Hepatic stellate cell (primary cell): Measurements from ENCODE around the gene DPP10.
"Not testable (repeated sequence)": the region's sequence is repeated elsewhere in the genome, so short reads cannot be mapped to it uniquely, and the experiment has no call there.

Experiments used
- DNase-seq: peaks from one replicate; pipeline ENCODE4 v3.0.0; 2011; ENCODE audit warnings: low spot score

DPP10 gene

DNA sequence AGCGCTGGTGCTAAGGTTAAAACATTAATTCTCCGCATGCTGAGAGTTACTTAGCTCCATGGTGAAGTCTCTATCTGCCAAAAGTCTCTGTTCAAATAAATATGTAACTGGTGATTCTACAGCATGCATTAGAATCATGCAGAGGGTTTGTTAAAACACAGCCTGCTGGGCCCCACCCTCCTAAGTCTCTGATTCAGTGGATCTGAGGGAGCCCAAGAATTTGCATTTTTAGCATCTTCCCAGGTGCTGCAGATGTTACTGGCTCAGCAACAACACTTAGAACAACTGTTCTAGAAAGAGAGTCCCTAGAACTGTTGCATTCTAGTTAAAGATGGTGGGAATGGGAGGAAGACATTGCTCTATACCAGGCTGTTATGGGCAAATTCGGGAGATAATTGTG lies 73.4 kb downstream of the DPP10 start:
- DNase-seq = no peak

DNA sequence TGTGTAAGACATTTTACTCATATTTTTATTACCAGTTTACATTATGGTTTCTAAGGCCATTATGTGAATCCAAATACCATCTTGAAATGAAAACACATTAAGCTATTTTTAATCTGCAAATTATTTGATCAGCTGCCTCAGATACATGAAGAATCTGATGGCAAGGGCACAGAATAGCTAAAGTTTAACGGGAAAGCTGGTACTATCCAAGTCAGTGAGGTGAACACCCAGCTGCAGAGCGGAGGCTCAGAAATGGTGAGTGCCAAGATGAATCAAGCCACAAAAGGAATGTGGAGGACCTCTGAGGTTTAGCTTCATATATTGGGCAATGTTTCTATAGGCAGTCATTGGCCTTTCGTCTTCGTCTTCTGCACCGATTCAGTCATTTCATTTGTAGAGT lies 75.1 kb downstream of the DPP10 start:
- DNase-seq = no peak

DNA sequence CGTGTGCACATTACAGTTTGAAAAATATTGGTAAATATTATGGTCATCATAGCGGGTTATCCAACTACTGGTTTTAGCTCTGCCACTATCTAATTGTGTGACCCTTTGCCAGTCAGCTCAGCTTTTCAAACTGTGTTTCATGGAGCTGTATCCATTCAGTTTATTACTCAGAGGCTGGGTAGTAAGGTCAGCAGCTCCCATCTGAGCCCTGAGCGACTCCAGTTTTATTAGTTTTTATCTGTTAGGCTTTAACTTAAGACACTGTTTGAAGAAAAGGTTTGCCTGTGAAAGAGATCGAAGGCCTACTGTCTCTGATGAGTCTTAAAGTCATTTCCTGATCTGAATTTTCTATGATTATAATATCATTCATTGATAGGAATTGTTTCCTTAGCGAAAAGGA lies 76.3 kb downstream of the DPP10 start:
- DNase-seq = no peak

DNA sequence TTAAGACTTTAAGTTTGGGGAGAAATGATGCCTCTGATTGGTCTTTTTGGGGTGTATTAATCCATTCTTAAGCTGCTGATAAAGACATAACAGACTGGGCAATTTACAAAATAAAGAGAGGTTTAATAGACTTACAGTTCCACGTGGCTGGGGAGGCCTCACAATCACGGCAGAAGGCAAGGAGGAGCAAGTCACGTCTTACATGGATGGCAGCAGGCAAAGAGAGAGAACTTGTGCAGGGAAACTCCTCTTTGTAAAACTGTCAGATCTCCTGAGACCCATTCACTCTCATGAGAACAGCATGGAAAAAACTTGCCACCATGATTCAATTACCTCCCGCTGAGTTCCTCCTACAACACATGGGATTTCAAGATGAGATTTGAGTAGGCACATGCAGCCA lies 80.2 kb downstream of the DPP10 start:
- not testable (repeated sequence) for DNase-seq

DNA sequence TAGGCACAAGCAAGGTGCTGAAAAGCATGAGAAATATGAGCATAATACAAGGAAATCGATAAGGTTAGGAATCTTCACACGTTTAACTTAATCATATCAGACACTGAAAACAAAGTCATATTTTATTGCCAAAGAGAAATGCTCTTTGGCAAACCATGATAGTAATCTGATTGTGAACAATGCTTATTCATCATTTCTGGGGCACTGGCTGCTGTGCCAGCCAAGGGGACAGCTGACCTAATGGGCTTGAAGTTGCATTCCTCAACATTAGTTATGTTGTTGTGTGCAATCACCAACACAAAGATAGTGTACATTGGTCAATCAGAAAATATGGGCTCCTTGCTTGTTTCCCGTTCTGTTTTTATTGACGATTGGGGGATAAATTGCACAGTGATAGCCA lies 83.5 kb downstream of the DPP10 start:
- no peak for DNase-seq

DNA sequence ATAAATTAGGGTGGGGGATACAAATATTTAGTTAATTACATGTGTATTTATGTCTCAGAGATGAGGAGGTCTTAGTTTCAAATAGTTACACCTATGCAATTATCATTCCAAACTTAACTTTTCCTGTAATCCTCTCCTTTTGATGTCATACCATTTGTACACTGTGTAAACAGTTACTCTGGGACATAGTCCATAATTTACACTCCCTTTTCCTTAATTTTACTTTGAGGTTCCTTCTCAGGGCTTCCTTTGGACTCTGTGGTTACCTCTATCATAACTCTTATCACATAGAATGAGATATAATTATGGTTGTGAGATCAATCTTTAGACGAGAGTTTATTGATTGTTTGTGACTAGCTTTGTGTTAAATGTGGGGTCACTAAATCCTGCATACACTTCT lies 84.4 kb downstream of the DPP10 start:
- no peak for DNase-seq

DNA sequence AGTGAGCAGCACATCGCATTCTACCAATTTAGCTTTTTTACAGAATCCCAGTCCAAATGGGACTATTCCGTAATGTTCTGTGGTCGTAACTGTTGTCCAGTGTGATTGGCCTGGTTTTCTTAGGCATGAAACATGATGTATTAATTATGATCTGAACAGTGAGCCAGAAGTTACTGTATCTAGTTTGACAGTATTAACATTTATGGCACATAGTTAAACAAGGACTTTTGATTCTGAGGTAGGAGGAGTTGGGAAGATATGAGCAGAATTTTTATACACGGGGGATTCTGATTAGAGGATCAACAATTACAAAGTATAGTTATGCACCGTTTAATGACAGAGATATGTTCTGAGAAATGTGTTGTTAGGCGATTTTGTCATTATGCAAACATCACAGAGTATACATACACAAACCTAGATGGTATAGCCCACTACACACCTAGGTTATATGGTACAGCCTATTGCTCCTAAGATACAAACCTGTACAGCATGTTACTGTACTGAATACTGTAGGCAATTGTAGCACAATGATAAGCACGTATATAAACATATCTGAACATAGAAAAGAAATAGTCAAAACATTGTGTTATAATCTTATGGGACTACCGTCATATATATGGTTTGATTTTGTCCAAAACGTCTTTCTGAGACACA lies 85.0 kb downstream of the DPP10 start:
- no peak for DNase-seq

DNA sequence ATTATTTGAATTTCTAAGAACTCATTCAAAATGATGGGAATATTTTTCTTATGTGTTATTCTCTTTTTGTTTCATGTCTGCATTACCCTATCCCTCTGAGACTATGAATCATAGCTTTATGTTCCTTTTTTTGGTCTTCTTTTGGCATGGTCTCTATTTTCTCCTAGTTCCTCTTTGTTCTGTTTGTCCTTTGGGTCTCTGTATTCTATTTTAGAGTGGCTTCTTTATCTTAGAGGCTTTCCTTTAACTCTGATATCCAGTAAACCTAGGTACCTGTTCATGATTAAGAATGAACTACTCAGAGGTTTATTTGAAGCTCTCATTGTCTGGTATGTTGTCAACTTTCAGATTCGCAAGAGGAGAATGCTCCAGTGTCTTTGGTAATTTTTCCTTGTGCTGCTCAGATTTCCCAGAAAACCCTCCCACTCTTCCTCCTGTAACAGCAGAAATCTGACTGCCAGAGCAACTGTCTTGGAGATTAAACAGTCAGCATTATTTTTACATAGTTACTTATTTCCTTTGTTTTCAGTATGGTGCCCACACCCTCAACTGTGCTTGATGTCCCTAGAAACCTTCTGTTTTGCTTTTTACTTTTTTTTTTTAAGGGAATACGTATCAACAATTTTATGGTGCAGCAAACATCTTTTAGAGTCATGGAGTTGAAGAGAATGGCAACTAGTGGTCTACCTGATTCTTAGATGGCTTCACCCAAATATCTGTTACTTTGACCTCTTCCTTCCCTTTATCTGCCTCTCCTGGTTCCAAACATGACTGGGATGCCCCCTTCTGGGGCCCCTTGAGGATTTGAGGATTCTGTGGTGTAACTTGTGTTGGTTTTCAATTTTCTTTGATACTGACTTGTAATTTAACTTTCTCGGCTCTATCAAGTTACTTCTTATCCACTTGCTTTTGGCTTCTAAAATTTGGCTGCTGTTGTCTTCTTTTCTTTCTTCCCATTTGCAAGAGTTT lies 92.0 kb downstream of the DPP10 start:
- no peak for DNase-seq

DNA sequence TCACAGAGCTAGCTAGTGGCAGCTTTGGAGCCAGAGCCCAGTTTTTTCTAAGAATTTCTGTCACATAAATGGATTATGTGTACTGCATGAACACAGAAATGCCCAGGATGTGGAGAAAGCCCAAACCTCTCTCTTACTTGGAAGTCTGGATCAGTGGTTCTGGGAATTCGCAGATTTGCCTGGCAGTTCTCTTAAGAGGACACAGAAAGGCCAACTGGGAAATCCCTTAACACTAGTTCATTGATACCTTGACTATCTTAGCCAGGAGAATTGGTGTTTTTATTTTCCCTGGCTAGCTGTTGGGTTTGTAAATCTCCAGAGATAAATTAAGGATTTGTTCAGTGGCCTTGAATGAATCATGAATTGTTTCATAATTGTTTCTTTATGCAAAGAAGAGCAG lies 95.3 kb downstream of the DPP10 start:
- DNase-seq = no peak

DNA sequence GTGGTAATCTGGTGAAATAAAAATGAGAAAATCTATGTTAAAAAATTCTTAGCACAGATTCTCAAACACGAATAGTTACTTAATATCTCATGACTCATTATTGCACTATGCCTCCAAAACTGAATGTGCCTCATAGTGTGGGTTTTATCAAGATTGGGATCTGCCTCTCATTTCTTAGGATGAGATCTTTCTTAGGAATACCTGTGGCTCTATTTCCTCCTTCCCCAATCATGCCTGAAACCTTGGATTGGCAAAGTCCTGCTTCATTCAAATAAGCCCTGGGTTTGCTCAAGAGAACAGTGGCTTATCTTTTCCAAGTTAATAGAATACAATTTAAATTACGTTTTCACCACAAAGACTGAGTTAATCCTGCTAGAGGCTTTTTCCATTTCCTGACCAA lies 100.3 kb downstream of the DPP10 start:
- no peak for DNase-seq

DNA sequence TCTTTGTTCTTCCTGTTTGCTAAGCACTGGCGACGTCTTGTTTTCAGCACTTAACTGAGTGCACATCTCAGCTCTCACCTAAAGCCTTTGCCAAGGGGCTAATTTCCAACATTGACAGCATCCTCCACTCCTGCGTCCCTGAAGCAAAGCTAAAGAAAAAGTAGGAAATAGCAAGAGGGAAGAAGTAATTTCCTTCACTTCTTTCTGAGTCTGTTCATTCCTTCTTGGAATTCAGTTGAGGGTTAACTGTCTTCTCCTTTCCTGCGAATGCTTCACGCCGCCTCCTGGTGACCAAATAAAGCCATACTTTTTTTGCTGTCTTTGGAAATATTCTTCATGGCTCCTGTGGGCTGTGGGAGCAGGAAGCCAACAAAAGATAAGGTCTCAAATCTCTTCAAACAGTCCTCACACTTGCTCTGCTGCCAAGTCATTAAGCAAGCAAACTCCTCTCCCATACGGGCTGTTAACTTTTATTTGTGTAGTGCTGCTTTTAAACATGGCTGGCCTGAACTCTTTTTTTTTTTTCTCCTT lies 100.9 kb downstream of the DPP10 start:
- no peak for DNase-seq

DNA sequence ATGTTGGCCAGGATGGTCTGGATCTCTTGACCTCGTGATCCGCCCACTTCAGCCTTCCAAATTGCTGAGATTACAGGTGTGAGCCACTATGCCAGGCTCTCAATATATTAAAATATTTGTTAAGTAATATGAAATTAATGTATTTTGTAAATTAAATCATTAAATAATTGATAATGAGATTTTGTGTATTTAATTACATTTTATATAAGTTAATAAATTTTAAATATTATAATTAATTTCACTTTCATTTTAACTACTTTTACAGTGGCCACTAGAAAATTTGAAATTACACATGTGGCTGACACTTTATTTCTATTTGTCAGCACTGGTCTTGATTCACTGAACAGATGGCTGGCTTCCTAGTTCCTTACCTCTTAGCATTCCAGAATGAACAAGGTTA lies 102.6 kb downstream of the DPP10 start:
- DNase-seq = no peak

DNA sequence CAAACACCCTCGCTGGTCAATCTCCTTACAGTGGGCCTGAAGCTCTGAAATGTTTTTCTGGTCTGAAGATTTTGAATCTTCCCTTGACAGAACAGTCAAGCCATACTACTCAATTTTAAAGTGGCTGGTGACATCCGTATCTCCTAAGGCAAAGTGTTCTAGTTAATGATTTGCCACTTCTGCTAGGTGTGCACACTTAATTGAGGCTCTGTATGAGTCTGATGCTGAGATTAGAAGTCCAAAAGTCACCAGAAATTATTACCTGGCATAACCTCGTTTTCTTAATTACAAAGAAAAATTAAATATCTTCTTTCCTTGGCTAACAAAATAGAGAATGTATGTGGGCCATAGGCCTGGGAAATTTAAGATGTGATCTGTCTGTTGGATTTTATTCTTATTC lies 104.1 kb downstream of the DPP10 start:
- no peak for DNase-seq

DNA sequence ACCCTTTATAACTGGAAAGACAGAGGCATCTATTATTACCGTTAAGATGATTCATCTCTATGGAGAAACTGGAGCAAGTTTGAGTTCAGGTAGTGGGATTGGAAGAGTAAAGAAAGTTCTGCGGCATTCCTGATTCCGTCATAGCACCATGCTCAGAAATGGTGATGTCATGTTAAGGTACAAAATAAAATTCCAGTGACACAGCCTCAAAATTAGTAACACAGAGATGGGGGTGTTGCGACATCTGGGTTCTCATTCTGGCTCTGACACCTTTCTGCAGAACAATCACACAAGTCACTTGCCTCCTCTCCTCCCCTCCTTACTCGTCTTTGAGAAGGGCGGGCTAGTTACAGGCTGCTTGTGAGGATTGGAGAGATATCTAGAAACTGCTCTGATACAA lies 105.7 kb downstream of the DPP10 start:
- no peak for DNase-seq

DNA sequence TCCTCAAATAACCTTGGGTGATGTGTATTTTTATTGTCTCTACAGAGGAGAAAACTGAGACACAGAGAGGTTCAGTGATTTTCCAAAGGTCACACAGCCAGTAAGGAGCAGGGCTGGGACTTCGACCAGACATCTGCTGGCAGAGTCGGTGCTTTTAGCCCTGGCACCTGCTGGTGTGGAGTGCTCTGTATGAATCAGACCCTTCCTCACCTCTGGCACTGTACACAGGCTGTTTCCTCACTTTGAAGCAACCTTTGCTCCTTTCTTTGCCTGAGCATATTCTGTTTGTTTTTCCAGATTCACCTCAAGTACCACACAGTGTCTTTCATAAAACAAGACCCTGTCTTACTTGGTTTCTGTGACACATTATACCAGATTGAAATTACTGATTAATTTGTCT lies 107.9 kb downstream of the DPP10 start:
- no peak for DNase-seq

DNA sequence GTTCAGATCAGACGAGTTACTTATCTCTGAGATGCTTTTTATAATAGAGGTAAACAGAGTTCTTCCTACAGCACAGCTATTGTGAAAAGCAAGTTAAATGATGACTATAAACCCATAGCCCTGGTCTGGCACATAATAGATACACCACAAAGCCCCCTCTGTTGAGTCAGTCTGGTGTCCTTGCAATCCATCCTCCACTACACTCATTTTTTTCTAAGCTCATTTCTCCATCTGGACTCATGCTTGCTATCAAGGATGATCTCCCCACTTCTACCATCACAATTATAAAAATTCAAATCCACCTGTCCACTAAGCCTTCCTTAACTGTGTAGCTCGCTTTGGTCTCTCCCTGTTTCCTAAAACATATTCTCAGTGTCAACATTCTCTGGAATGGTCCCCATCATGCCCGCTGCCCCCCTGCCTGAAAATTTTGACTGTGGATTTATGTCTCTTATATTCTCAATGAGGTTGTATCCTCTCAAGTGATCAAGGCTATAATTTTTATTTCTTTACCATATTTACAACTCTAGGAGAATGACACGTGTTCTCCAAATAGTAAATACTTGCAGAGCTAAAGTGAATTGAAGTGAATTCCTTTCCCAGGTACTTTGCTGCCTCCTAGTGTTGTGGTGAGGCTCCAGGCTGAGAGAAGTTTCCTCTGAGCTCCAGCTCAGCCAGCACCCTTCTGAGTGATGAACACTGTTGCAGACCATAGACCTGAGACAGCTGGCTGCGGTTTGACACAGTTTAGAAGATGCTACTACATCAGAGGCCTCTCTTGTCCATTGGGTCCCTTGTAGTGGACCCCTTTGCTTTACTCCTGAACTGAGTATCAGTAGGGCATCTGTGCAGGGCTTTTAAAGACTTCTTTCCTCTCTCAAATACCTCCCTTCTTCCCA lies 108.7 kb downstream of the DPP10 start:
- peak; percentile 24 for DNase-seq

DNA sequence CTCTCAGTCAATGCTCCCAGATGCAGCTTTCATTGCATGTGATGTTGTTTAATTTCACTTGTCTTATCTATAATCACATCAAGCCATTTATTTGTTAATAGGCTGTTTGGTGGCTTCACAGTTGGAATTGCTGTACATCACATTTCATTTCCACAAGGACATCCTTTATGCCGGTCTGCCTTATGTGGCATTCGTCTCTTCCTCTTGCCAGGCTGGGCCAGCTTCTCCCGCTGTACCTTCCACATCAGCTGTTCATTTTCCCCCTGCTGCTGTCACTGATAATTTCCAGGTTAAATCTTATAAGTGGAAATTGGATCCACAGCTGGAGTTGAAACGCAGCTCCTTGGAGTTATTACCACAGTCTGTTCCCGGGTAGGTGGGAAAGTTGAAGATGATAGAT lies 110.6 kb downstream of the DPP10 start:
- no peak for DNase-seq

DNA sequence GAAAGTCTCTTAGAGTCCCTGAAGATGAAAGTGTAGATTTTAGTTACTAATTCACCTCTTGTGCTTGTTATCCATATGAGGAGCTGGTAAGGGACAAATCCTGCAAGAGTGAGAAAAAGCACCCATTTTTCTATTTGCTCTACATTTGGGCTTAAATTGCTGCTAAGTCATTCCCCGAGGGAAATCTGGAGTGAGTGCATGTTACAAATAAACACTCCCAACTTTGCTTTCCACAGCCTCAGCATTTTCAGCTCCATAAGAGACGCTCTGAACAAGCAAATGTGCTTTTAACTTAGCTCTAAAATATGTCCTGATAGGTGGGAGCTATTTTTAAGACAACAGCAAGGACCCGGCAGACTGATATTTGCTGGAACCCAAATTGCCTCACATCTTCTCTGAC lies 126.7 kb downstream of the DPP10 start:
- no peak for DNase-seq

DNA sequence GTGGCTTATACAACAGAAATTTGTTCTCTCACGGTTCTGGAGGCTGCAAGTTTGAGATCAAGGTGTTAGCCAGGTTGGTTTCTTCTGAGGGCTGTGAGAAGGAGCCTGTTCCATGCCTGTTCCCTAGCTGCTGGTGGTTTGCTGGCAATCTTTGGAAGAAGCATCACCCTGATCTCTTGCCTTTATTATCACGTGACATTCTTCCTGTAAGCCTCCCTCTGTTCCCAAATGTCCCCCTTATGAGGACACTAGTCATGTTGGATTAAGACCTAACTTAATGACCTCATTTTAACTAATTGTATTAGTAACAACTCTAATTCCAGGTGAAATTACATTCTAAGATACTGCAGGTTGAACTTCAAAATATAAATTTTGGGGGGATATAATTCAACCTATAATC lies 135.2 kb downstream of the DPP10 start:
- no peak for DNase-seq

DNA sequence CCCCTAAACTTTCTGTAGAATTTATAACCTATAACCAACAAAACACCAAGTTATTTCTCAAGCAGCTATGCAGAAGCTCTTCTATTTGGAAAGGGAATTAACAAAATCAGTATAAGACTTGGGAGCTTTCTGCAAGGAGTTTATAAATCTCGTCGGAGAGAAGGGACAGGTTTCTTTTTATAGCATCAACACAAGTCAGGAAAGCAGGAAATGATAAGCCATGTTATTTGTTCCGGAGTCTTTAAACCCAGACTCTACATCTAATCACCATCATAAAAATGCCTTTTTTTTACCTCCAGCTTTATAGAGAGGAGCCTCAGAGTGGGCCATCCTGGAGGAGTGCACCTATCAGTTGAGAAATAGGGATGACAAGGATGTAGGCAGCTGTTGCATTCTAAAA lies 137.1 kb downstream of the DPP10 start:
- DNase-seq = no peak

DNA sequence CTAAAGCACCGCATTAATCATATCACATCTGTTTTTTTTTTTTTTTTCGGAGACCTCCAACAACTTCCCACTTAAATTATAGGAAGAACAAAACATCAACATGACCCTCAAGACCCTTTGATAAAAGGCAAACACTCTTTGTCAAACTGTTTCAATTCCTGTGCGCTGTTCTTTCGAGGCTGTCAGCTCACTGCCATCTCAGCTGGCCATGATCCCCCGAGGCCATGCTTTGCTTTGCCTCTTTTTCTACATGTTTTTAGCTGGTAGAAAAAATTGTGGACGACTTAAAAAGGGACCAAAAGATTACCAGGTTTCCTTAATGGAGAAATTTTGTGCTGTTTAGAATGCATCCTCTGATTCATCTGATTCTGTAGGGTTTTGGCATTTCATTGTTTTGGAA lies 138.2 kb downstream of the DPP10 start:
- no peak for DNase-seq

DNA sequence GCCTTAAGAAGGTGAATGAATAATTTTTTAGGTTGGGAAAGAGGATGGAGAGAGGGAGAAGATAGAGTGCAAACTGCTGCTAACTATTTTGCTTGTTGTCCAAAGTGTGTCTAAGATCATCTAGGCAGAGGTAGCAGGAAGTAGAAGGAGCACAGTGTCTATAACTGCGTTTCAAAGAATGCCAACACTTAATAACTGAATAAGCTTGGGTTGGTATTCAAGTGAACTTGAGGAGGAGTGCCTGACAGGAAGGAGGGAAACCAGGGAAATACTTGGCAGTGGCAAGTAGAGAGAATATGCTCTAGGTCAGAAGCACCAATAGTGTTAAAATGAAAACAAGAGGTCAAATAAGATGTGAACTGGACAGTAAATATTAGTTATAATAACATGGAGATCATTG lies 155.9 kb downstream of the DPP10 start:
- DNase-seq = no peak
